H9 (cell line): ENCODE data around the gene MED13L. TPM values are rescaled to one million over a fixed set of nuclear protein-coding genes. Genes with fewer than 3 reads are reported as not detected.

Source experiments
- DNase-seq: peaks from one replicate; pipeline ENCODE4 v3.0.0-alpha.2; 2017
- H2AFZ ChIP-seq: one replicate; pipeline ENCODE4 v1.6.1; 2013; ENCODE audit warnings: mild to moderate bottlenecking, low read length, control low read depth, moderate library complexity
- H2AK5ac ChIP-seq: 2 replicates; pipeline ENCODE4 v1.6.1; 2013; ENCODE audit warnings: low read length, control low read depth, mixed read lengths; ENCODE audit not compliant: insufficient read length
- H2BK120ac ChIP-seq: one replicate; pipeline ENCODE4 v1.6.1; 2013; ENCODE audit warnings: low read depth, mild to moderate bottlenecking, low read length, control low read depth, inconsistent platforms; ENCODE audit not compliant: poor library complexity, severe bottlenecking
- H2BK12ac ChIP-seq: 2 replicates; pipeline ENCODE4 v1.6.1; 2013; ENCODE audit warnings: low read length, control low read depth, mixed read lengths, low read depth; ENCODE audit not compliant: insufficient read length
- H2BK15ac ChIP-seq: 2 replicates; pipeline ENCODE4 v1.6.1; 2013; ENCODE audit warnings: low read depth, low read length, control low read depth
- H2BK20ac ChIP-seq: one replicate; pipeline ENCODE4 v1.6.1; 2013; ENCODE audit warnings: low read depth, mild to moderate bottlenecking, low read length, control low read depth, inconsistent platforms; ENCODE audit not compliant: poor library complexity, severe bottlenecking
- H2BK5ac ChIP-seq: 2 replicates; pipeline ENCODE4 v1.6.1; 2013; ENCODE audit warnings: low read length, control low read depth, mixed read lengths; ENCODE audit not compliant: insufficient read length
- H3K14ac ChIP-seq: 2 replicates; pipeline ENCODE4 v1.6.1; 2013; ENCODE audit warnings: low read length, control low read depth; ENCODE audit not compliant: insufficient read depth
- H3K18ac ChIP-seq: 2 replicates; pipeline ENCODE4 v1.6.1; 2013; ENCODE audit warnings: low read depth, mild to moderate bottlenecking, mixed read lengths, low read length, control low read depth; ENCODE audit not compliant: insufficient read length
- H3K23ac ChIP-seq: 2 replicates; pipeline ENCODE4 v1.6.1; 2013; ENCODE audit warnings: low read length, control low read depth, mixed read lengths, low read depth; ENCODE audit not compliant: insufficient read length
- H3K23me2 ChIP-seq: 2 replicates; pipeline ENCODE4 v1.6.1; 2013; ENCODE audit warnings: low read depth, mild to moderate bottlenecking, mixed read lengths, low read length, control low read depth; ENCODE audit not compliant: insufficient read length, poor library complexity, severe bottlenecking
- H3K27ac ChIP-seq: 2 replicates; pipeline ENCODE4 v1.5.1; 2013; ENCODE audit warnings: low read length, control low read depth, mixed read lengths, low read depth; ENCODE audit not compliant: insufficient read length
- H3K27me3 ChIP-seq: 2 replicates; pipeline ENCODE4 v1.6.1; 2013; ENCODE audit warnings: low read length, control low read depth, inconsistent platforms; ENCODE audit not compliant: insufficient read depth
- H3K4ac ChIP-seq: 2 replicates; pipeline ENCODE4 v1.6.1; 2013; ENCODE audit warnings: low read depth, mild to moderate bottlenecking, control low read depth, inconsistent platforms, low read length, moderate library complexity
- H3K4me1 ChIP-seq: 2 replicates; pipeline ENCODE4 v1.6.1; 2013; ENCODE audit warnings: low read length, control low read depth, inconsistent platforms; ENCODE audit not compliant: insufficient read depth
- H3K4me2 ChIP-seq: 2 replicates; pipeline ENCODE4 v1.6.1; 2013; ENCODE audit warnings: low read length, control low read depth, mixed read lengths; ENCODE audit not compliant: insufficient read length, insufficient read depth
- H3K56ac ChIP-seq: 2 replicates; pipeline ENCODE4 v1.6.1; 2013; ENCODE audit warnings: low read depth, mild to moderate bottlenecking, mixed read lengths, low read length, control low read depth; ENCODE audit not compliant: insufficient read length
- H3K79me1 ChIP-seq: 2 replicates; pipeline ENCODE4 v1.6.1; 2013; ENCODE audit warnings: low read depth, mild to moderate bottlenecking, moderate library complexity, low read length, control low read depth, inconsistent platforms; ENCODE audit not compliant: insufficient read depth, poor library complexity, severe bottlenecking
- H3K79me2 ChIP-seq: 2 replicates; pipeline ENCODE4 v1.6.1; 2013; ENCODE audit warnings: low read length, control low read depth, inconsistent platforms; ENCODE audit not compliant: insufficient read depth
- H3K9ac ChIP-seq: 2 replicates; pipeline ENCODE4 v1.6.1; 2013; ENCODE audit warnings: low read length, control low read depth, mixed read lengths; ENCODE audit not compliant: insufficient read length; ENCODE audit errors: extremely low read depth
- H3K9me3 ChIP-seq: one replicate; pipeline ENCODE4 v1.6.1; 2013; ENCODE audit warnings: low read depth, low read length, inconsistent platforms; ENCODE audit not compliant: control insufficient read depth
- H3T11ph ChIP-seq: one replicate; pipeline ENCODE4 v1.6.1; 2013; ENCODE audit warnings: mild to moderate bottlenecking, low read length, control low read depth, inconsistent platforms
- H4K20me1 ChIP-seq: one replicate; pipeline ENCODE4 v1.6.1; 2013; ENCODE audit not compliant: control insufficient read depth, insufficient read length, insufficient read depth
- H4K5ac ChIP-seq: 2 replicates; pipeline ENCODE4 v1.6.1; 2013; ENCODE audit warnings: low read depth, mild to moderate bottlenecking, mixed read lengths, low read length, control low read depth; ENCODE audit not compliant: insufficient read length
- H4K8ac ChIP-seq: replicated peaks from 2 replicates; pipeline ENCODE4 v1.6.1; 2013; ENCODE audit warnings: low read length, control low read depth, mixed read lengths, low read depth; ENCODE audit not compliant: insufficient read length
- H4K91ac ChIP-seq: 2 replicates; pipeline ENCODE4 v1.6.1; 2013; ENCODE audit warnings: low read depth, mild to moderate bottlenecking, moderate library complexity, mixed read lengths, low read length, control low read depth; ENCODE audit not compliant: insufficient read length
- H3K27ac Mint-ChIP-seq, 3 experiments: 2 replicates in 2 of 3; 3 replicates in 1 of 3; pipeline ENCODE4 v1.8.0; 2020 to 2021; ENCODE audit warnings: mixed read lengths in 3 of 3, mild to moderate bottlenecking in 1 of 3, moderate library complexity in 1 of 3
- H3K27me3 Mint-ChIP-seq: 2 replicates; pipeline ENCODE4 v1.8.0; 2021; ENCODE audit warnings: low read depth, mild to moderate bottlenecking, moderate library complexity, mixed read lengths
- H3K36me3 Mint-ChIP-seq, 3 experiments: 2 replicates in 2 of 3; 3 replicates in 1 of 3; pipeline ENCODE4 v1.8.0; 2020 to 2021; ENCODE audit warnings: low read depth in 3 of 3, mixed read lengths in 3 of 3; ENCODE audit not compliant: insufficient read depth in 1 of 3
- H3K4me1 Mint-ChIP-seq, 2 experiments: 2 replicates each; pipeline ENCODE4 v1.8.0; 2020; ENCODE audit warnings: mixed read lengths in 2 of 2
- H3K4me3 Mint-ChIP-seq, 2 experiments: 2 replicates in 1 of 2; 3 replicates in 1 of 2; pipeline ENCODE4 v1.8.0; 2020 to 2021; ENCODE audit warnings: mild to moderate bottlenecking in 2 of 2, mixed read lengths in 2 of 2, moderate library complexity in 1 of 2
- H3K9me3 Mint-ChIP-seq, 2 experiments: 2 replicates in 1 of 2; 3 replicates in 1 of 2; pipeline ENCODE4 v1.8.0; 2020; ENCODE audit warnings: mild to moderate bottlenecking in 2 of 2, mixed read lengths in 2 of 2, moderate library complexity in 1 of 2
- CTCF ChIP-seq: fragments of 200-600 bp; sonication (generic); conservative IDR thresholded peaks from 3 replicates; pipeline ENCODE4 v1.8.0; 2021; ENCODE audit warnings: antibody characterized with exemption, mild to moderate bottlenecking
- WGBS: extraction: QIAGEN DNeasy Blood & Tissue Kit; methylation state at CpG from one replicate; pipeline ENCODE4 v1.1.7; 2013; ENCODE audit warnings: missing lambda C conversion rate, low lambda C conversion rate, mixed read lengths; ENCODE audit not compliant: insufficient read length; ENCODE audit errors: extremely low coverage; 5-methylcytosine and 5-hydroxymethylcytosine counted together
- total RNA-seq: library from RNA; stranded (reverse); gene quantifications from 2 replicates; pipeline ENCODE4 v1.2.1, GENCODE V29; 2021

MED13L gene
- total RNA-seq, 1 experiment from 2014 or later: 52.4 TPM

GRCh38 chr12:116325336-116325664, 47.8 kb upstream of the MED13L start:
- H3K18ac ChIP-seq: no peak overlapping the region
- H3K9me3 Mint-ChIP-seq: peaks cover 0 to 2% of the 10 kb centered on the region in 2 experiments; a peak in 1 of 5 replicates

More at GRCh38 chr12:116325336-116325664, 47.8 kb upstream of the MED13L start:
- H3K27me3 ChIP-seq: no peaks in the 10 kb centered on the region
- H3K23me2 ChIP-seq: no peaks in the 10 kb centered on the region
- H3K27me3 Mint-ChIP-seq: peaks cover 4% of the 10 kb centered on the region
- no peak overlapping the region for H4K5ac ChIP-seq
- no peak overlapping the region for H3T11ph ChIP-seq
- no peak overlapping the region for H3K27ac ChIP-seq
- no peak overlapping the region for H2BK5ac ChIP-seq
- no peak for TF ChIP-seq CTCF
- H3K4me2 ChIP-seq: no peak overlapping the region
- no peaks in the 10 kb centered on the region for H3K36me3 Mint-ChIP-seq
- no peaks in the 10 kb centered on the region for H4K20me1 ChIP-seq
- no peak overlapping the region for H2AFZ ChIP-seq
- WGBS: no CpG with 5 or more reads among the region's 1 CpG
- no peak overlapping the region for H2BK20ac ChIP-seq
- H3K9ac ChIP-seq: no peak overlapping the region
- no peak for DNase-seq
- H3K79me1 ChIP-seq: no peaks in the 10 kb centered on the region
- H3K79me2 ChIP-seq: no peaks in the 10 kb centered on the region
- no peak overlapping the region for H4K8ac ChIP-seq
- H3K14ac ChIP-seq: no peak overlapping the region
- no peak overlapping the region for H2BK12ac ChIP-seq
- H3K9me3 ChIP-seq: no peaks in the 10 kb centered on the region
- no peak overlapping the region for H3K4me3 Mint-ChIP-seq
- H2AK5ac ChIP-seq: no peak overlapping the region
- H4K91ac ChIP-seq: no peak overlapping the region
- H3K27ac Mint-ChIP-seq: no peak overlapping the region
- no peaks in the 10 kb centered on the region for H3K4me1 Mint-ChIP-seq
- H3K4ac ChIP-seq: no peak overlapping the region
- H3K56ac ChIP-seq: no peak overlapping the region
- no peak overlapping the region for H3K23ac ChIP-seq
- H2BK120ac ChIP-seq: no peak overlapping the region
- H3K4me1 ChIP-seq: no peaks in the 10 kb centered on the region
- H2BK15ac ChIP-seq: no peak overlapping the region
